ENCODE data around the gene ZMIZ1. TPM values are rescaled to one million over a fixed set of nuclear protein-coding genes. Genes with fewer than 3 reads are reported as not detected.

Gene ZMIZ1
- total and polyA plus RNA-seq, 4 donors = 3.9 to 19.1 (median 9.8) TPM

- no peak for TF ChIP-seq HNF4A (conservative IDR thresholded peaks at IDR 0.05)
- TF ChIP-seq NR2F2 (IDR thresholded peaks at IDR 0.05) = no peak
- TF ChIP-seq FOXA2 (IDR thresholded peaks at IDR 0.05) = no peak
- no peak for TF ChIP-seq ATF3 (IDR thresholded peaks at IDR 0.05)
- TF ChIP-seq, protein P1, sequence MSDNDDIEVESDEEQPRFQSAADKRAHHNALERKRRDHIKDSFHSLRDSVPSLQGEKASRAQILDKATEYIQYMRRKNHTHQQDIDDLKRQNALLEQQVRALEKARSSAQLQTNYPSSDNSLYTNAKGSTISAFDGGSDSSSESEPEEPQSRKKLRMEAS (IDR thresholded peaks at IDR 0.05) = no peak
- DNase-seq (ENCODE audit: low spot score) = no peak
- H3K36me3 ChIP-seq (ENCODE audit: control insufficient read depth in 4 of 4, insufficient read depth in 3 of 4, low read depth in 1 of 4, low read length in 3 of 4) = peaks cover 0 to under 1% (median 0%) of the 10 kb centered on the region in 4 donors
- no peaks in the 10 kb centered on the region for H3K27me3 ChIP-seq (ENCODE audit: control insufficient read depth in 4 of 4, insufficient read depth in 4 of 4, low read length in 3 of 4)
- H3K9ac ChIP-seq (ENCODE audit: low read depth in 1 of 2, low read length in 2 of 2) = peak overlapping the region in 1 of 2 donors; percentile 7
- H3K4me3 ChIP-seq (ENCODE audit: low read depth in 1 of 3, low read length in 3 of 3) = no peak overlapping the region
- H3K27ac ChIP-seq (ENCODE audit: low read depth in 1 of 2, low read length in 2 of 2) = peak overlapping the region; percentile 55 to 77
- H3K4me1 ChIP-seq (ENCODE audit: control insufficient read depth in 4 of 4, insufficient read depth in 4 of 4, low read length in 3 of 4) = peaks cover 13 to 42% (median 26%) of the 10 kb centered on the region in 4 donors
- whole genome bisulfite sequencing = 92% methylated on average over 6 of the region's 6 CpGs
- H3K9me3 ChIP-seq (ENCODE audit: control insufficient read depth in 4 of 4, low read length in 3 of 4) = no peaks in the 10 kb centered on the region
These were observed 178.8 kb downstream of the ZMIZ1 start for GRCh38 chr10:79247373-79248137.

- TF ChIP-seq, protein P2, sequence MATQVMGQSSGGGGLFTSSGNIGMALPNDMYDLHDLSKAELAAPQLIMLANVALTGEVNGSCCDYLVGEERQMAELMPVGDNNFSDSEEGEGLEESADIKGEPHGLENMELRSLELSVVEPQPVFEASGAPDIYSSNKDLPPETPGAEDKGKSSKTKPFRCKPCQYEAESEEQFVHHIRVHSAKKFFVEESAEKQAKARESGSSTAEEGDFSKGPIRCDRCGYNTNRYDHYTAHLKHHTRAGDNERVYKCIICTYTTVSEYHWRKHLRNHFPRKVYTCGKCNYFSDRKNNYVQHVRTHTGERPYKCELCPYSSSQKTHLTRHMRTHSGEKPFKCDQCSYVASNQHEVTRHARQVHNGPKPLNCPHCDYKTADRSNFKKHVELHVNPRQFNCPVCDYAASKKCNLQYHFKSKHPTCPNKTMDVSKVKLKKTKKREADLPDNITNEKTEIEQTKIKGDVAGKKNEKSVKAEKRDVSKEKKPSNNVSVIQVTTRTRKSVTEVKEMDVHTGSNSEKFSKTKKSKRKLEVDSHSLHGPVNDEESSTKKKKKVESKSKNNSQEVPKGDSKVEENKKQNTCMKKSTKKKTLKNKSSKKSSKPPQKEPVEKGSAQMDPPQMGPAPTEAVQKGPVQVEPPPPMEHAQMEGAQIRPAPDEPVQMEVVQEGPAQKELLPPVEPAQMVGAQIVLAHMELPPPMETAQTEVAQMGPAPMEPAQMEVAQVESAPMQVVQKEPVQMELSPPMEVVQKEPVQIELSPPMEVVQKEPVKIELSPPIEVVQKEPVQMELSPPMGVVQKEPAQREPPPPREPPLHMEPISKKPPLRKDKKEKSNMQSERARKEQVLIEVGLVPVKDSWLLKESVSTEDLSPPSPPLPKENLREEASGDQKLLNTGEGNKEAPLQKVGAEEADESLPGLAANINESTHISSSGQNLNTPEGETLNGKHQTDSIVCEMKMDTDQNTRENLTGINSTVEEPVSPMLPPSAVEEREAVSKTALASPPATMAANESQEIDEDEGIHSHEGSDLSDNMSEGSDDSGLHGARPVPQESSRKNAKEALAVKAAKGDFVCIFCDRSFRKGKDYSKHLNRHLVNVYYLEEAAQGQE (IDR thresholded peaks at IDR 0.05) = no peak
- TF ChIP-seq HNF4G (IDR thresholded peaks at IDR 0.05) = no peak
- no peak for TF ChIP-seq EGR1 (IDR thresholded peaks at IDR 0.05; ENCODE audit: low read depth in 2 of 2)
- TF ChIP-seq, protein P1 (IDR thresholded peaks at IDR 0.05) = no peak
- no peak for TF ChIP-seq FOXA2 (IDR thresholded peaks at IDR 0.05)
- TF ChIP-seq SP1 (IDR thresholded peaks at IDR 0.05) = no peak
- TF ChIP-seq JUND (IDR thresholded peaks at IDR 0.05) = no peak
- no peak for TF ChIP-seq GABPA (IDR thresholded peaks at IDR 0.05 in 1 of 2, conservative IDR thresholded peaks at IDR 0.05 in 1 of 2)
- no peak for TF ChIP-seq YY1 (IDR thresholded peaks at IDR 0.05)
- H3K27me3 ChIP-seq (ENCODE audit: control insufficient read depth in 4 of 4, insufficient read depth in 4 of 4, low read length in 3 of 4) = no peaks in the 10 kb centered on the region
- peaks cover 13 to 42% (median 26%) of the 10 kb centered on the region in 4 donors for H3K4me1 ChIP-seq (ENCODE audit: control insufficient read depth in 4 of 4, insufficient read depth in 4 of 4, low read length in 3 of 4)
- WGBS = 71% methylated on average over 12 of the region's 12 CpGs
- no peak overlapping the region for H3K4me3 ChIP-seq (ENCODE audit: low read depth in 1 of 3, low read length in 3 of 3)
- H3K9ac ChIP-seq (ENCODE audit: low read depth in 1 of 2, low read length in 2 of 2) = no peak overlapping the region
- no peaks in the 10 kb centered on the region for H3K9me3 ChIP-seq (ENCODE audit: control insufficient read depth in 4 of 4, low read length in 3 of 4)
- H3K27ac ChIP-seq (ENCODE audit: low read depth in 1 of 2, low read length in 2 of 2) = peak overlapping the region; percentile 44 to 55
- peaks cover 0 to 2% (median 0%) of the 10 kb centered on the region in 4 donors for H3K36me3 ChIP-seq (ENCODE audit: control insufficient read depth in 4 of 4, insufficient read depth in 3 of 4, low read depth in 1 of 4, low read length in 3 of 4)
- DNase-seq (ENCODE audit: low spot score) = no peak
These were observed 179.8 kb downstream of the ZMIZ1 start for GRCh38 chr10:79248341-79249185.
